Activated CD4-positive, alpha-beta T cell treated with anti-CD3 and anti-CD28 coated beads, Interleukin-2, amount 50 U/mL, for 48 hours (primary cell): ENCODE data around the gene AGBL4.
"Not testable (repeated sequence)": the region's sequence is repeated elsewhere in the genome, so short reads cannot be mapped to it uniquely, and the experiment has no call there.

Source experiments
- DNase-seq, 2 experiments: peaks; one replicate each; pipeline ENCODE4 v3.0.0-alpha.2; 2020

AGBL4 gene

GRCh38 chr1:49298304-49298703 is 725.5 kb downstream of the AGBL4 start:
- no peak for DNase-seq

- no peak for DNase-seq
These were observed 726.0 kb downstream of the AGBL4 start for GRCh38 chr1:49297783-49298182.

GRCh38 chr1:49294539-49294938 is 729.2 kb downstream of the AGBL4 start:
- DNase-seq: no peak

GRCh38 chr1:49293016-49293415 is 730.7 kb downstream of the AGBL4 start:
- DNase-seq: no peak

GRCh38 chr1:49257211-49258049 is 766.3 kb downstream of the AGBL4 start:
- not testable (repeated sequence) for DNase-seq

GRCh38 chr1:49252917-49253316 is 770.8 kb downstream of the AGBL4 start:
- DNase-seq: no peak

GRCh38 chr1:49251019-49251784 is 772.6 kb downstream of the AGBL4 start:
- DNase-seq: no peak

- no peak for DNase-seq
These were observed 783.0 kb downstream of the AGBL4 start for GRCh38 chr1:49240709-49241221.

GRCh38 chr1:49234988-49235387 is 788.8 kb downstream of the AGBL4 start:
- DNase-seq: no peak

- DNase-seq: no peak
These were observed 794.2 kb downstream of the AGBL4 start for GRCh38 chr1:49229555-49229954.

- DNase-seq: no peak
These were observed 797.0 kb downstream of the AGBL4 start for GRCh38 chr1:49226758-49227157.

GRCh38 chr1:49225464-49225863 is 798.3 kb downstream of the AGBL4 start:
- no peak for DNase-seq

- no peak for DNase-seq
These were observed 810.5 kb downstream of the AGBL4 start for GRCh38 chr1:49213301-49213700.

- DNase-seq: no peak
These were observed 815.0 kb downstream of the AGBL4 start for GRCh38 chr1:49208712-49209111.

- DNase-seq: no peak
These were observed 819.0 kb downstream of the AGBL4 start for GRCh38 chr1:49204720-49205119.

GRCh38 chr1:49200738-49201137 is 823.0 kb downstream of the AGBL4 start:
- DNase-seq: no peak

GRCh38 chr1:49199564-49199963 is 824.2 kb downstream of the AGBL4 start:
- DNase-seq: no peak

GRCh38 chr1:49197081-49197480 is 826.7 kb downstream of the AGBL4 start:
- no peak for DNase-seq

GRCh38 chr1:49190138-49190537 is 833.6 kb downstream of the AGBL4 start:
- no peak for DNase-seq

GRCh38 chr1:49187056-49187455 is 836.7 kb downstream of the AGBL4 start:
- no peak for DNase-seq

GRCh38 chr1:49185450-49185980 is 838.2 kb downstream of the AGBL4 start:
- DNase-seq: no peak

GRCh38 chr1:49183489-49183888 is 840.3 kb downstream of the AGBL4 start:
- DNase-seq: no peak

- DNase-seq: no peak
These were observed 842.7 kb downstream of the AGBL4 start for GRCh38 chr1:49181033-49181432.
